Fibroblast of mammary gland (primary cell): ENCODE results near the gene MGMT.
A peak's percentile ranks its signal among the peaks of the same experiment; 100 is the strongest.

Experiments used
- DNase-seq: peaks from one replicate; pipeline ENCODE4 v3.0.0-alpha.2; 2010; ENCODE audit warnings: low read depth
- H3K4me3 ChIP-seq: 2 replicates; pipeline ENCODE4 v1.5.1; 2011; ENCODE audit warnings: low read depth, mild to moderate bottlenecking, low read length, moderate library complexity; ENCODE audit not compliant: control insufficient read depth
- TF ChIP-seq, protein P1 (sequence below): conservative IDR thresholded peaks from 2 replicates; pipeline ENCODE4 v1.5.1; 2011; ENCODE audit warnings: low read depth, low read length, inconsistent platforms; ENCODE audit not compliant: control insufficient read depth, insufficient read depth

MGMT gene

DNA sequence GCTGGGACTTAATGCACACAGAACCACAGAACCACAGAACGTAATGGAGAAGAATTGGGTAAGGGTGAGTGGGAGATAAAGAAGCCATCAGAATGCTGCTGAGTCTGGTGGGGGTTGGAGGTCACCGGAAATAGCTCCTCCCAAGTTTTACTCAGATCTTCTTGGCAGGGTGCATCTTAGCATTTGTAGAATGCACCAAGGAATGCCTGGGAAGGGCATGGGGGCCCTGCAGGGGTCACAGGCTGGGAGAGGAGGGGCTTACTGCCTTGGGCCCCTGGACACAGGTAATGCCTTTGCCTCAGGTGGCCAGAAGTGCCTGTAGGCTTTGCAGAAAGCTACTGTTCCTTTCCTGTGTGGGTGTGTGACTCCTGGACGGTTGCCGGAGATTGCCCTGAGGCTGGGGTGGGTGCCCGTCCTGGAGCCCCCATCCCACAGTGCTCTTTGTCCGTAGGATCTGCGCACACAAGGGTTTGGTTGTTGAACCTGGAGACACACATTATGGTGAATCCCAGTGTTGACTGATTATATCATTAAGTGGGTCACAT lies 55.1 kb downstream of the MGMT start:
- TF ChIP-seq, protein P1, sequence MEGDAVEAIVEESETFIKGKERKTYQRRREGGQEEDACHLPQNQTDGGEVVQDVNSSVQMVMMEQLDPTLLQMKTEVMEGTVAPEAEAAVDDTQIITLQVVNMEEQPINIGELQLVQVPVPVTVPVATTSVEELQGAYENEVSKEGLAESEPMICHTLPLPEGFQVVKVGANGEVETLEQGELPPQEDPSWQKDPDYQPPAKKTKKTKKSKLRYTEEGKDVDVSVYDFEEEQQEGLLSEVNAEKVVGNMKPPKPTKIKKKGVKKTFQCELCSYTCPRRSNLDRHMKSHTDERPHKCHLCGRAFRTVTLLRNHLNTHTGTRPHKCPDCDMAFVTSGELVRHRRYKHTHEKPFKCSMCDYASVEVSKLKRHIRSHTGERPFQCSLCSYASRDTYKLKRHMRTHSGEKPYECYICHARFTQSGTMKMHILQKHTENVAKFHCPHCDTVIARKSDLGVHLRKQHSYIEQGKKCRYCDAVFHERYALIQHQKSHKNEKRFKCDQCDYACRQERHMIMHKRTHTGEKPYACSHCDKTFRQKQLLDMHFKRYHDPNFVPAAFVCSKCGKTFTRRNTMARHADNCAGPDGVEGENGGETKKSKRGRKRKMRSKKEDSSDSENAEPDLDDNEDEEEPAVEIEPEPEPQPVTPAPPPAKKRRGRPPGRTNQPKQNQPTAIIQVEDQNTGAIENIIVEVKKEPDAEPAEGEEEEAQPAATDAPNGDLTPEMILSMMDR: no peak
- no peak for DNase-seq
- H3K4me3 ChIP-seq: no peak overlapping the region

DNA sequence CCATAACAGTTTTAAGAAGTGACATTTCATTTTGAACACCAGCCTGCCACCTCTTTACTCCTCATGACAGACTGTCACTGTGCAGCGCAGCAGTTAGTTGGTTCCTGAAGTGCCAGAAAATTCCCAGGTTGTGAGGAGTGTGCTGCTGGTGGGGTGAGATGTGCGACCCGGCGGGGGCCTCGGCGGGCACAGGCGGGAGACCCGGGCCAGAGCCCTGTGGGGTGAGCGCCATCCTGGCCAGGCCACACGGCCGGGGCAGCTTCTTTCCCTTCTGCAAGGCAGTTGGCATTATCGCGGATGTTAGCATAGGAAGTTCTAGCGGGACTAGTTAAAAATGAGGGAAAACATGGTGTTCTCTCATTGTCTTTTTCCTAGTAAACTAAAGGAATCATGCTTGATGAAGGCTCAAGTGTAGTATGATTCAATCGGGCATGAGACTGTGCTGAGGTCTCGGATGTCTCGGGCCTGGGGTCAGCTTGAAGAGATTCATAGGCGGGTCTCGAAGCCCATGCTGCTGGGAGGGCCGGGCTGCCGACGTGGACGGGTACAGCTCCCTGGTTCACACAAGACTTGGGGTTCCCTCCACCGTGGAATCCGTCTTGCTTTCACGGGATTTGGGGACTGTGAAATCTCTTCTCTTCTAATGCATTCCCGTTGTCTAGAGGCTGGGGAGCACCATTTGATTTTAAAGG lies 56.1 kb downstream of the MGMT start:
- TF ChIP-seq, protein P1: no peak
- no peak overlapping the region for H3K4me3 ChIP-seq
- no peak for DNase-seq

DNA sequence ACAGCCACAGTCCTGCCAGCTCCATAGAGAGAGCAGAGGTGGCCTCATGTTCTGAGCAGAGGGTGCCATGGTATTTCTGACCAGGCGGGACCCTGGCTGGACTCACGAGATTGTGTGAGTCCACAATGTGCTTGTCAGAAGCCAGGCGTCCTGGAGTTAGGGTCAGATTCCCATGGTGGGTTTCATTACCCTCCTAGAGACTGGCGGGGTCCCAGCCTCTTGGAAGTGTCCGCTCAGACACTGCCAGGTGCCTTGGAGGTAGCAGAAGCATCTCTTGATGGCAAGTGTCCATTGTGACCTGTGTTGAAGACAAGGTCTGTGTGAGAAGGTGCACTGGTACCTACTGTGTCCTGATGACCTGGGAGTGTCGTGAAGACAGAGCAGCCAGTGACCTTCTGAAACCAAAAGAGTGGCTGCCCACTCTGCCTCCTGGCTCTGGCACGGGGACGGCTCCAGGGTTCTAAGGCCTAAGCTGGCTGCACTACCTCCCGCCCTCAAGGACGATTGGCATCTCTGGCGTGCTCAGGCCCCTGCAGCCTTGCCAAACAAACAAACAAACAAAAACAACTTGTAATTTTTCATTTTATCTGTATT lies 56.8 kb downstream of the MGMT start:
- H3K4me3 ChIP-seq: no peak overlapping the region
- TF ChIP-seq, protein P1: no peak
- no peak for DNase-seq

DNA sequence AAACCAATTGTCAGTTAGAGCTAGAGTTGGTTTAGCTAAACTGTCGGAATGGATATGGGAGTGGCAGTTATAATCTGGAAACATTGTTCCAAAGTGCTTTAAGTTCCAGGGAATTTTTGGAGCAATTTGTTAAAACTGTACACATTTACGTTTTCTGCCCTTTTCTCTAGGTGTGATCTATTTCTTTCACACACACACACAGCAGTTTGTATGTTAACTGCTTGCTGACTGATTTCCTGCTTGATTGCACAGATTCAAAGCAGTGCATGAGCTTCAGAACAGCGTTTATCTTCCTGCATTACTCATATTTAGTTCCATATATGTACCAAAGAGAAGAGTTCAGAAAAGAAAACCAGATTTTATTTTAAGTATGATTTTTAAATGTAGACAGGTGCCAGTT lies 57.9 kb downstream of the MGMT start:
- TF ChIP-seq, protein P1: no peak
- DNase-seq: no peak
- H3K4me3 ChIP-seq: no peak overlapping the region

DNA sequence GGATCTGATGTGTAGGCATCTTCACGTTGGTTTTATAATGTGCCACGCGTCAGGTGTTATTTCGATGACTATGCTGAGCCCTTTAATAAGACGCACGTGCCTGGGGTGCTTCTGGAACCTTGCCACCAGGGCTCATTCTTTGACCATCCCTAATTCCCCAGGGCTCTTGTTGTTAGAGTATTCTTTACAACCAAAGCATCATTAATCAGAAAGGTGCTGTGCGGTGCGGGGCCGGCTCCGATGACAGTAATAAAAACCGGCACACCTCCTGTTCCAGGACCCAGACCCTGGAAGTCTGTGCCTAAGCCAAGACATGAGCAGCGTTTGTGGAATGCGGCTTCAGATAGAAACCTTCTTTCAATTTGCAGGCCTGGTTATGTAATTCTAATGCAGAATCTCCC lies 58.4 kb downstream of the MGMT start:
- TF ChIP-seq, protein P1: no peak
- DNase-seq: peak; percentile 59
- no peak overlapping the region for H3K4me3 ChIP-seq

DNA sequence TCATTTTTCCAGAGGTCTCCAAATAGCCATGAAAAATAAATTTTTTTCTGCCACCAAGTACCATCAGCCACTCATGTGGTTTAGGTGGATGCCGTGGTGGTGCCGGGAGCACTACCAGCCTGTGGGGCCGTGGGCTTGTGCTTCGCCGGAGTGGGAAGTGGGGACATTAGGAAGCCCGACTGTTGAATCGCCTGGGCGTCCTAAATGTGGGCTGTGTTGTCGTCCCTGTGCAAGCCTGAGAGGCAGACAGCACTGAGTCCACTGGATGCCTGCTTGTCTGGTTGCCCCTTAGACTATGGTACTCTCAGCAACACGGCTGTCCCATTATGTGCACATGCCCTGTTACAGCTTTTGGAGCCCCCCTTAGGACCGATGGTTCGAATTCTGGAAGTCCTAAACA lies 59.9 kb downstream of the MGMT start:
- TF ChIP-seq, protein P1: no peak
- H3K4me3 ChIP-seq: no peak overlapping the region
- no peak for DNase-seq
